Ecto neural progenitor cell (in vitro differentiated cells): Measurements from ENCODE around the gene THYN1.
"Not testable (repeated sequence)": the region's sequence is repeated elsewhere in the genome, so short reads cannot be mapped to it uniquely, and the experiment has no call there.

ENCODE experiments used
- DNase-seq: peaks from one replicate; pipeline ENCODE4 v3.0.0-alpha.2; 2018; ENCODE audit warnings: low spot score

Gene THYN1

DNA sequence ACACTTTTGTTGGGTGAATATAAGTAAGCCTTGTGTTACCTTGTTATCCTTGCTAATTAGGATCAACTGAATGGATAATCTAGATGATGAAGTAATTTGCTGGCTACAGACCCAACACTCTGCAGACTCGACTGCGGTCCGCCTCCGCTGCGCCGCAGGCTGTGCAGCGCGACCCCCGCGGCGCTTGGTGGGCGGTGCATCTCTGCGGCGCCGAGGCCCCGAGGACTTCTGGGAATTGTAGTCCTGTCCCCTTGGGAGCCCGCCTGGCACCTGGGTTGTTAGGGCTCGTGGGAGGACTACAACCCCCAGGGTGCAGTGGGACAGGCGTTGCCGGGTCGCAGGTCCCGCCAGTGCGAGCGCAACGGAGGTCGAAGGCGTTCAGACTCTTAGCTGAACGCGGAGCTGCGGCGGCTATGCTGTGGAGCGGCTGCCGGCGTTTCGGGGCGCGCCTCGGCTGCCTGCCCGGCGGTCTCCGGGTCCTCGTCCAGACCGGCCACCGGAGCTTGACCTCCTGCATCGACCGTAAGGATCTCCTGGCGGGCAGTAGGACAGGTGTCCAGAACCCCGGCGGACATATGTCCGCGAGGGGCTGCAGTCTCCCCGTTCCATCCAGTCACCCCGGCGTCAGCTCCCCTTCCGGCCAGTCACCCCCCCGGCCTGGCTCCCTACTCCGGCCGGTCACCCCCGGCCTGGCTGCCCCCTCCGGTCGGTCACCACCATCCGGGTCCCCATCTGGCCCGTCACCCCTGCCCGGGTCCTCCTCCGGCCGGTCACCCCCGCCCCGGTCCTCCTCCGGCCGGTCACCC lies at the start of gene THYN1, which contains the start of gene ACAD8:
TSS of gene THYN1 (minus strand) at position 165 of the 806 bp plus-strand sequence. CDS start 470 bp downstream, outside the sequence.
TSS of gene ACAD8 (plus strand) at position 381 of the 806 bp plus-strand sequence. CDS start at position 414, 33 bp downstream.
- peak; percentile 97 for DNase-seq

DNA sequence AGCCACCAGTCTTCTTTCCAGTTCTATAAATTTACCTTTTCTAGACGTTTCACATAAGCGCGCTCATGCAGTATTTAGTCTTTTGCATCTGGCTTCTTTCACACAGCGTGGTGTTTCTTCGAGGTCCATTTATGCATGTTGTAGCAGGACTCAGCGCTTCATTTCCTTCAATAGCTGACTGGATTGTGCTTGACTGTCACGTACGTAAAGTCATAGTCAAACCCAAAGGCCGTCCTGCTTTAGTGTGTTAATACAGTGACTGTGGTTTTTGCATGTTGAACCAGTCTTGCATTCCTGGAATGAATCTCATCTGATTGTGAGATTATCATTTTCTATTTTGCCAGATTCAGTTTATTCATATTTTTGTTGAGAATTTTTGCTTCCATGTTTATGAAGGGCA lies 41.5 kb upstream of the THYN1 start:
- DNase-seq, result no peak

DNA sequence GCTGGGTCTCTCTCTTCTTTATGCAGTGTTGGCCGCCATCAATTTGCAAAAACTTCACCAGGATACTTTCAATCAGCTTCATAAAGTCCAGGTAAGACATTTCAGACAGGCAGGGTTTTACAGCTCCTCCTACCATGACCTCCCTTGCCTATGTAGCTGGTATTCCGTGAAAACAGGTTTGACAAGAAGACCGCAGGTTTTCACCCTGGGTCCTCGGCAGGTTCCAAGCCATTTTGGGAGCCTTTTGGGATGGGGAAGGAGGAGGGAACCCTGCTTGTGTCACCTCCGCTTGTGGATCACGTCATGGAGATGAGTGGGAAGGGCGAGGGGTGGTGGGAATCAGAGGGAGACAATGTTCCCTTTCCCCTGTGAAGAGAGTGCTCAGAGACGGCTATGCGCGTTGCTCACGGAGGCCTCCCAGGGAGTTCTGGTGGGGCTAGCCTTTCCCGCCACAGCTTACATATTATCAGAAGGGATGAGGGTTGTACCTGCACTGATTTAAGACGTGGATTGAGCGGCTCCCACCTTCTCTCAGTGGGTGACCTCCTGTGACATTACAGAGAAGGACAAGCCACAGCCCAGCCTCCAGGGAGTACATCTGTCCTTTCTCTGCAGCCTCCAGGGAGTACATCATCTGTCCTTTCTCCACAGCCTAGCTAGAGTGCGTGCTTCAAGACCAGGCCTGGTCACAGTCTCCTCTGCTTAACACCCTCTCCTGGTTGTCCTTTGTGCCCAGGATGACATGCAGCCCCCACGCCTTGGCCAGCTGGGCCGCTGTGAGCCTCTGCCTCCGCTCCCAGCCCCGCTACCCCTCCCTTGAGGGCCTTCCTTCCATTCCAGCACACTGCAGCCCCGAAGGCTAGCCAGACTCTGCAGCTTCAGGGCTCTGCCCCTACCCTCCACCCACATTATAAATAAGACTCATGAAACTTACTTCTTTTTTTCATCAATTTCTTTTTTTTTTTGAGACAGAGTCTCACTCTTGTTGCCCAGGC lies 40.3 kb upstream of the THYN1 start:
- no peak for DNase-seq

DNA sequence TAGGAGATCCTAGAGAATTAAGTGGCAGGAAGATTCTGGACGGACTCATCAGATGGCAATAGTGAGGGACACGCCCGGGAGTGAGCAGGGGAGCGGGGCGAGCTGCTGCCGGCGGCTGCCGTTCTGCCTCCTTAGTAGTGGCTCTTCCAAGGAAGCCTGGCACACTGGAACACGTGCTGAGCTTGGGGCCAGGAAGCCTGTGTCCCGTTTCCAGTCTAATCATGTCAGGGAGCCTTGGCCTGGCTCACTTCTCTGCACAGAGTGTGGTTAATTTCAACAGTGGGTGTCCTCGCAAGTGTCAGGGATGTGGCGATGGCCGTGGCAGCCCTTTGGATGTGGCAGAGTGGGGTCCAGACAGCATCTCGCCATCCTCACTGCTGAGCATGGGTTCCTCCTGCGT lies 39.5 kb upstream of the THYN1 start:
- no peak for DNase-seq

DNA sequence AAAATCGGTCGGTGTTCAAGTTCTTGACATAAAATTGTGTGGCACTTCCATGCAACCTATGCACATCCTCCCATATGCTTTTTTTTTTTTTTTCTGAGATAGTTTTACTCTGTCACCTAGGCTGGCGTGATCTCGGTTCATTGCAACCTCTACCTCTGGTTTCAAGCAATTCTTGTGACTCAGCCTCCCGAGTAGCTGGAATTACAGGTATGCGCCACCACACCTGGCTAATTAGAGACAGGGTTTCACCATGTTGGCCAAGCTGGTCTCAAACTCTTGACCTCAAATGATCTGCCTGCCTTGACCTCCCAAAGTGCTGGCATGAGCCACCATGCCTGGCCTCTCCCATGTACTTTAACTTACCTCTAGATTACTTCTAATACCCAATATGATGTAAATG lies 38.0 kb upstream of the THYN1 start:
- peak; percentile 6 for DNase-seq

DNA sequence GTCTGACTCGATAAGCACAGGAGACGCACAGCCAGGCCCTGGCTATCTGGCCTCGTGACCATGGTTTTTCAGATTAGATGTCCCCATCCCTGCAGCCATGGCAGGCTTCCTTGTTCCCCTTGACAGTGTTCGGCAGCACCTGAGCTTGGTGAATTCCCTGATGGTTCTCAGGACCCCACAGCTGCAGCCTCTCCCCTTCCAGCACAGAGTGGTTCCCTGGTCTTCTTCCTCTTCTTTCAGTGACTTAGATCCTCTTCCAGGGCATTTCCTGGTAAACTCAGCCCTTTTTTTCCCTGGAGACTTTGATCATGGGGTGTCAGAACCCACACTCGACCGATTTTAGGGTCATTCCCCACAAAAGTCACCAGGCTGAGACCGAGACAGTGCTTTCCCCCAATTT lies 37.5 kb upstream of the THYN1 start:
- DNase-seq, result peak; percentile 13

DNA sequence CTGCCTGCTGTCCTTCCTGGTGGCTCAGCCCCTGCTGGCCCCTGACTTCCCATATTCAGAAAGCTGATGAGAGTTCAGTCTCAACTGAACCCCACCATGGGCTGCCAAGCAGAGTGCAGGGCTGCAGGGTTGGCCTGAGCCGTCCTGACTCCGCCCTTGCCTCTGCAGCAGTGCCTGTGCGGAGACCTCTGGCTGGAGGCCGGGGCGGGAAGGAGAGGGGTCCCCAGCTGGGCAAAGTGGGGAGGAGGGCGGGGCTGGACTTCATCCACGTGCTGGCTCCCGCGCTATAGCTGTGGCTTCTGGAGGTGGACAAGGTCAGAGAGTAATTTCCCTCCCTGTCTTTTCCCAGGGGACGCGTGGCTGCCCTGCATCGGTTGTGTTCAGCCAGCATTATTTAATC lies 36.6 kb upstream of the THYN1 start:
- DNase-seq, result peak; percentile 66

DNA sequence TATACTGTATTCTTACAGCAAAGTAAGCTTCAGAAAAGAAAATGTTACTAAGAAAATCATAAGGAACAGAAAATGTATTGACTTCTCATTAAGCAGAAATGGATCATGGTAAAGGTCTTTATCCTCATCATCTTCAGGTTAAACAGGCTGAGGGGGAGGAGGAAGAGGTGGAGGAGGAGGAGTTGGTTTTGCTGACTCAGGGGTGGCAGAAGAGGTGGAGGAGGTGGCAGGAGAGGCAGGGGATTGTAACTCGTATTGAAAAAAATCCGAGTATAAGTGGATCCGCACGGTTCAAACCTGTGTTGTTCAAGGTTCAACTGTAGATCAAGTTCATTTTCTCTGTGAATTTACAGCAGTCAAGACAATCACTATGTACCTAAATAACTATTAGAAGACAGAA lies 36.0 kb upstream of the THYN1 start:
- peak; percentile 21 for DNase-seq

DNA sequence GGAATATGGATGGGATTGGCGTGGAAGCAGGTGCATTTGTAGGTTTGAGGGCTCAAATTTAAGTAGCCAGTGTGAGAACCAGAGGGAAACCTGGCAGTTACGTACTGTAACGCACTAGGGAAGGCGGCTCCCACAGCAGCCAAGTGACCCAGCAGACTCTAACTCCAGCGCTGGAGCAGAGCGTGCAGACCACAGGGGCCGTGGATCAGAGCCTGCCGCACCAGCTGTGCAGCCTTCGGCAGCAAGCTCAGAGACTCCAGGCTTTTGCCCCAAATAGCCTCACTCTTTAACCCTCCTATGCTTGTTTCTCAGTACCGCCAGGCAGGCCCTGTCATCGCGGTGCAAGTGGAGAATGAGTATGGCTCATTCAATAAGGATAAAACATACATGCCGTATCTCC lies 35.3 kb upstream of the THYN1 start:
- DNase-seq, result peak; percentile 17

DNA sequence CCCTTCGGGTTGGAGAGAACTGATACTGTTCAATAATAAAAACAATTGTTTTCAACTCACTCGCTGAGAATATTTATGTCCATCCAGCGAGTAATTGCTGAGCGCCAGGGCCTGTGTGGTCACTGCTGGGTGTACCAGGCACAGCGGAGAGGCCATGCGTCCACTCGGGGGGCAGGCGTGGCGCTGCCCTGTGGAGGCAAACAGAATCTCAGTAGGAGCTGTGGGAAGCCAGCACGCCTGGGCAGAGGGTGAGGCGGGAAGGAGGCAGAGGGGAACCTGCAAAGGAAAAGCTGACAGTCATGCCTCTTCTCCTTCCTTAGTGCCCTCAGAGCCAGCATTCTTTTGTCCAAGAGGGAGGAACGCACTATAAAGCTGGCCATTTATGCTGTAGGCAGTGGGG lies 34.4 kb upstream of the THYN1 start:
- peak; percentile 22 for DNase-seq

DNA sequence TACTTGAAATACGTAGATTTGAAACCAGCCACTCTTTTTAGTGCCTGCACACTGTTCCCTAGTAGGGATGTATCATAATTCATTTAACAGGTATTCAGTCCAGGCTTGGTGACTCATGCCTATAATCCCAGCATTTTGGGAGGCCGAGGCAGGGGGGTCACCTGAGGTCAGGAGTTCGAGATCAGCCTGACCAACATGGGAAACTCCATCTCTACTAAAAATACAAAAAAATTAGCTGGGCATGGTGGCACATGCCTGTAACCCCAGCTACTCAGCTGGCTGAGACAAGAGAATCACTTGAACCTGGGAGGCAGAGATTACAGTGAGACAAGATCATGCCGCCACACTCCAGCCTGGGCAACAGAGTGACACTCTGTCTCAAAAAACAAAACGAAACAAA lies 31.2 kb upstream of the THYN1 start:
- not testable (repeated sequence) for DNase-seq

DNA sequence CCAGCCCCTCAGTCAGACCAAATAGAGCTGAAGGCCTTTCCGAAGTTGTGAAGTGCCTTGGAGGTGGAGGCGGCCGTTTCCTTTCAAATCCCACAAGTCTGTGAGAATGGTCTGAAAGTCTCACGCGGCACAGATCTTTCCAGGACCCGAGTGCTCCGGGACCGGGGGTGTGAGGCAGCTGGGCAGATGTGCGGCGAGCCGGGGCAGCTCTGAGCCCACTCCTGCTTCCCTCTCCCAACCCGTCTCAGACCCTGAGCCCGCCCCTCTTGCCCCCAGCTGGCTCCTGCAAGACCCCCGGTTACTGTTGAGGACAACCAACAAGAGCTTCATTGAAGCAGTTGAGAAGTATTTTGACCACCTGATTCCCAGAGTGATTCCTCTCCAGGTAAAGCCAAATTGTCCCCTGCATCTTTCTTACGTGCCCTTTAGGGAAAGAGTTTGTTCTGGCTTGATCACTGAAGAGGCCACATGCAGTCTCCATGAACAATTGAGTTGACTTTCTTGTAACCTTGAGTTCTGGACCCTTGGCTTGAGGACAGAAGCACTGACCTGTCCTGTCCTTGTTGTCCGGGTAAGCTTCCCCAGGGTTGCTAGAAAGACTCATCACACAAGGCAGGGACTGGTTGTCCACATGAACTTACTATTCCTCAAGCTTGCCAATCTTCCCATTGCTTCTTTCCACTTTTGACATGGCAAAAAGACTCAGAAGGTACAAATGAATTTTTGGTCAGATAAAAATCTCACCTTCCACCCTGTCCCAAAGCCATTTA lies 30.5 kb upstream of the THYN1 start:
- peak; percentile 32 for DNase-seq

DNA sequence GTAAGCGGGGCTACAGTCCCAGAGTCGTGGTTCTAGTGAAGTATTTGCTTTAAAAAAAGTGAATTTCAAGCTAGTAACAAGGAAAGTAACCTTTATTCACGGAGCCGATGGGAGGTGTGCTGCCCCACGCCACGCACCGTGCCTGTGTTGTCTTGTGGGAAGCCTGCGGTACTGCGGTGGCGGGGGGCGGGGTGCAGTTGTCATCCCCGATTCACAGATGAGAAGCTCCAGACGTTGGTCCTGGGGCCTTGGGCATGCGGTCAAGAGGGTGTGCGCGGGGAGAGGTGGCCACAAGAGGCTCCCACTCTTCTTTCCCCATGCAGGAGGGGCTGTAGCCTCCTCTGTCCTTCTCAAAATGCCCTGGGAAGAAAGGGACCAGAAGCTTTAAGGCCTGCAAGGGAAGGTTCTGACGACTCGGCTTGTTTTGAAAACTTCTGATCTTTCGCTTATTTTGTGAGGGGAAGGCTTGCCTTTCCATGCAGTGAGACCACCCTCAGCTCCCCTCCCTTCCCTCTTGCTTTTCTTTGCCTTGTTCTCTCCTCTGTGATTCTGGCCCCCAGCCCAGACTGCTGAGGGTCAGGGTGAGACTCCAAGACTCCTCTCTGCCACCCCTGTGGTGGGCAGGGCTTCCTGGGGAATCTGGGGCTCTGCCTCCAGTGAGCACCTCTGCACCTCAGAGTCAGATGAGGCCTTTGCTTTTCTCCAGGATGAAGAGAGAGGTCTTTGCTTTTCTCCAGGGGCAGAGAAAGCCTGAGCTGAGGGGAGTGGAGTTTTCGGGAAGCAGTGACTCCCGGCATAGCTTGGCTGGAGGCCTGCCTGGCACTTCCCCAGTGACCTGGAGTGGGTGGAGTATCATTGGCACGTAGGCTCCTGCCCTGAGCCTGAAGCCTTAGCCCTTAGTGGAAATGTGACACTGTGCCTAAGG lies 29.2 kb upstream of the THYN1 start:
- peak; percentile 29 for DNase-seq

DNA sequence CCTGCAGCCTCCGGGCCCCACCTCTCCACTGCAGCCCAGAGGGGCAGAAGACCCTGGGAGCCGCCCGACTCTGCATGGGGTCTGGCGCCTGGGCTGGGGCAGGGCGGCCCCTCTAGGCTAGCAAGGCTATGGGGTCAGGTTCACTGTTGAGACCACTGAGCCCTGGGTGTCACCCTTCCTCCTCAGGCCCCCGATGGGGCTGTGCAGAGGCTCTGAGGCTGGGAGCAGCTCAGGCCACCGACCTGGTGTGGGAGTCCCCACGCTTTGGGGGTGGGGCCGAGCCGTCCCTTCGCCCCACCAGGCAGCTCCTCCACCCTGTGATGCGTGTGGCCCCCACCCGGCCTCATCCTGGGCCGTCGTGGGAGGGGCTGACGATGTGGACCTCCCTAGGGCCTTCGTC lies 28.5 kb upstream of the THYN1 start:
- DNase-seq, result peak; percentile 7

DNA sequence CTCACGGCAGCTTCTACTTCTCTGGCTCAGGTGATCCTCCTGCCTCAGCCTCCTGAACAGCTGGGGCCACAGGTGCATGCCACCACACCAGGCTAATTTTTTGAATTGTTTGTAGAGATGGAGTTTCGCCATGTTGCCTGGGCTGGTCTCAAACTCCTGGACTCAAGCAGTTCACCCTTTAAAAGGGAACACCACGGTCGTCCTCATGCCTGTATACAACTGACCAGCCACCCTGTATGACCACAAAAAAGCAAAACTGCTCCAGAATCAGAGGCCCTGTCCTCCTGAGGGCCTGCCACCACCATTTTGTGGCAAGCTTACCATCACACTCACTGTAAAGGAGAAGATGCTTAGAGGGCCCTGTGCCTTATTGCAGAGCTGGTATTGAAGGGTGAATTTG lies 25.2 kb upstream of the THYN1 start:
- DNase-seq, result peak; percentile 39

DNA sequence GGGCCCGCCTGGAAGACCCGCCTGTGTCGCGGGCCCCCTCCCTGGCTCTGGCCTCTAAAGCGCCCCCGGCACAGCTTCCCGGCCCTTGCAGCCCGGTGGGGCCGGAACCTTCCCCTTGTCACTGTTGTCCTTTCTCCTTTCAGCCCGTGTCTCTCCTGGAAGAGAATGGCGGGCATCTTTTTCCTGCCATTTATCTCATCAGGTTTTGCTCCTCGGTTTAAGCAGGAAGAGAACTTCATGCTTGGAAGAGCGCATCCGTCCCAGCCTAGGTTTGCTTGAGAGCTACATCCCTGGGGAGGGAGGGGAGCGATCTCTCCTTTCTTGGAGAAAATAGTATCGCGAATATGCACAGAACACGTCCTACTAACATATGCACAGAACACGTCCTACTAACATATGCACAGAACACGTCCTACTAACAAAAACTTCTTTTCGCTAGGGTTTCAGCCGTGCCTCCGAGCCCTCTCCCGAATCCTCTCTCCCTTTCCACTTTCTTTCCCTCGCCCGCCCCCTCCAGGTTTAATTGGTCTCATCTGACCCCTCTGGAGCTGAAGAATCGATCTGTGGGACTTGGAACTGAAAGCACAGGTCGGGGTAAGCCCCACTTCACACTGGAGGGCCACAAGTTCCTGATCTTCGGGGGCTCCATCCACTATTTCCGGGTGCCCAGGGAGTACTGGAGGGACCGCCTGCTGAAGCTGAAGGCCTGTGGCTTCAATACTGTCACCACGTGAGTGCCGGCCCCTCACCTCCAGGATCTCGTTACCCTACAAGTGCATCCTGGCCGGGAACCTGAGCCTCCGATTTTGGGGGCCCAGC lies 24.2 kb upstream of the THYN1 start:
- peak; percentile 49 for DNase-seq

DNA sequence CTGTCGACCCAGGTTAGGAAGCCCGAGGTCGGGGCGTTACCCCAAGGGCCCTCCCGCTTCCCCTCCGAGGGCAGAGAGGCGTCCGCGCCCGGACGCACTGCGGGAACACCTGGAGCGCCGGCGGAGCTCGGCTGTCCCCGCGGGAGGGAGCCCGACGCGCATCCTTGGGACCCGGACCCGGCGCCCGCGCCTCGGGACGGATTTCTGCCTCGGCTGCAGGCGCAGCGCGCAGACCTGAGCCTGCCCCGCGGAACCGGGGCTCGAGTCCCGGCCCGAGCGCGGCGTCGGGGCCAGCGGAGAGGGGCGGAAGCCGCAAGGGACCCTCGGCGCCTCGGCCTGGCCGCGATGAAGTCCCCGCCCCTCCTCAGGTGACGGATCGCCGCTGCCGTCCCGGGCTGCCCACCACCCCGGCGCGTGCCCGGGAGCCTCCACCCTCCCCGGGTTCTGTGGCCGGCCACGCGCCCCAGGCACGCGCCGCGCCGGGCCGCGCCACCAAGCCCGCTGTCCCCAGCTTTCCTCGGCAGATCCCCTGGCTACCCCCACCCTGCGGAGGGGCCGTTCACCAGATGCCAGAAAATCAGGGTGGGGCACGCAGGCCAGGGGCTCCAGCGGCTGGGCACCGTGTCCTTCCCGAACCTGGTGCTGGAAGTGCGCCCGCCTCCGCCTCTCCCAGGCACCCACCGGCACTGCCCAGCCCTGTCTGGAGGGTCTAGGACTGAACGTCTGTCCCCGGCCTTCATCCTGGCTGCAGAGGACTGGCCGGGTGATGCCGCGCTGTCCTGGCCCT lies 23.4 kb upstream of the THYN1 start:
- peak; percentile 68 for DNase-seq

DNA sequence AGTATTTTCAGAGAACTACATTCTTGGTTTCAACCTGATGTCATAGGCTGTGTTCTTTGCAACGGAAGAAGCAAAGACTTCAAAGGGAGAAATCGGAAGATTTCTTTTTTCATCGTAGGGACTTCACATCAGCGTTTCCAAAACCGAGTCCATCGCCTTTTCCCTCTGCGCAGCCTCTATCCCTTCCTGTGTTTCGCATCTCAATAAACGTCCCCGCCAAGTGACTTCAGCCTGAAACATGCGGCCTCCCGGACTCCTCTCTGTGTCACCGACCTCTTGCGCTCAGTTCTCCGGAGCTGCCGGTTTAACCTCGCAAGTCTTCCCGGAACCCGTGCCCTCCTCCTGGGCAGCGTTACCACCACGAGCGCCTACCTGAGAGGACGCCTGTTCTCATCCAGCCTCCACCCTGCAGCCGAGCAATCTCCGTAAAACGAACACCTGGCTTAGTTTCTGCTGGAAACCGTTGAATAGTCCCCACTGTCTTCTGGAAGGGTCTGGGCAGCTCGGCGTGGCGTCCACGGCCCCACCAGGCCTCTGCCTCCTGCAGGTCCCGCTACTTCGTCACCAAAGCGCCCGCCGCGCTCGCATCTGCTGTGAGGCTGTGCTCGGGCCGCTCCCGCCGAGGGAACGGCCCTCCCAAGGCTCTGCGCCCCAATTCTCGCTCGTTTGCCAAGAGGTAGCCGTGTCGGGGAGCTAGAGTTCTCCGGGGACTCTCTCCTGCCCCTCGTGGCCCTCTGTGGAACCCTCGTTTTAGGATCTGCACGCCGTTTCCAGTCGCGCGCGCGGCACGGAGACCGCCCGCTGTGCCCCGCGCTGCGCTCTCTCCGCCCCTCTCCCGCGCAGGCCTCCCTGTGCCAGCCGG lies 22.6 kb upstream of the THYN1 start, which contains the start of gene GLB1L3:
TSS of gene GLB1L3 (plus strand) at position 846 of the 862 bp plus-strand sequence. CDS start 362 bp downstream, outside the sequence.
- DNase-seq, result peak; percentile 72
